ENCODE data around the gene C15orf62.

The C15orf62 gene

GRCh38 chr15:40782609-40783227 is 12.9 kb downstream of the C15orf62 start:
- no peak for DNase-seq (ENCODE audit: low spot score)

DNA sequence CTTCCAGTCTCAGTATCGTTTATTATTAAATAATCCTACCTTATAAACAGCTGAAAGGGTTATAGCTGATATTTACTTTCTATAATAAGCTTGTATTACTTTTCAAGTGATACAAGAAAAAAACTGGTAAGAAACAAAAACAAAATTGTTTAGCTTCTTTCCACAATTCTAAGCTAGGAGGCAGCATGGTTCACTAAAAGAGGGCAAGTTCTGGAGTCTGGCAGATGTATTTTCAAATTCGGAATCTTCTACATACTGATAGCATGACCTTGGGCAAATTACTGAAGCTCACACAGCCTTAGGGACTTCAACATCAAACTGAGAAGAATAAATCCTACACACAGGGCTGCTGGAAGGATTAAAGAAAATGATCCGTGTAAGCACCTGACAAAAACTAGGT is 15.4 kb downstream of the C15orf62 start:
- DNase-seq (ENCODE audit: low spot score), result no peak

GRCh38 chr15:40785814-40786213 is 16.0 kb downstream of the C15orf62 start:
- DNase-seq (ENCODE audit: low spot score), result no peak

- peak; percentile 63 for DNase-seq (ENCODE audit: low spot score)
These were observed 17.6 kb downstream of the C15orf62 start for GRCh38 chr15:40787344-40787841.

DNA sequence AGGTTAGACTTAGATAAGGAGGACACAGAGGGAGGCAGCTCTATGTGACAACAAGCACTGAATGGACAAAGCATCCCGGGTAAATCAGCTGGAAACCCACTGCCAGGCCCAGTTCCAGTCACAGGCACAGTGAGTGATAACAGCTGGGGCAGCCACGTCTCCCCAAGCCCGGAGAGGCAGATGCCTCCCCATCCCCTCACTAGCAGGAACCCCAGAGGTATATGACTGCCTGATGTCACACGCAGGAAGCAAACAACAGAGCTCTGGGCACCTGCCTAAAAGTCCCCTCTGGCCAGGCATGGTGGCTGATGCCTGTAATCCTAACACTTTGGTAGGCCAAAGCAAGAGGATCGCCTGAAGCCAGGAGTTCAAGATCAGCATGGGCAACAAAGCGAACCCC is 18.2 kb downstream of the C15orf62 start:
- DNase-seq (ENCODE audit: low spot score), result no peak

GRCh38 chr15:40789119-40789518 is 19.3 kb downstream of the C15orf62 start:
- DNase-seq (ENCODE audit: low spot score), result no peak

GRCh38 chr15:40789999-40790398 is 20.2 kb downstream of the C15orf62 start:
- no peak for DNase-seq (ENCODE audit: low spot score)

DNA sequence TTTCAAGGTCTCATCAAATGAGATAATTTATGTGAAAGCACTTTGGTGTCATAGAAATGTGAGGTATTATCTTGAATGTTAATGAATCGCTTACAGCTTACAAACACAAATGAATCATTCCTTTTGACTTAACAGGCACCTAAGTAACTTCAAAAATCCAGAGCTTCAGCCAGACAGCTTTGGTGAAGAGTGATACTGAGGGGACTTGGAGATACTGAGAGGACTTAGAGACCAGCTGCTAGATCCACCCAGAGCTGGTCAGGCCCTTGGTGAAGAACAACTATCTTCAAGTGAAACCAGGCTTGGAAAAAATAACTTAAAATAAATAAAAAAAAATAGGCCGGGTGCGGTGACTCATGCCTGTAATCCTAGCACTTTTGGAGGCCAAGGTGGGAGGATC is 20.9 kb downstream of the C15orf62 start:
- no peak for DNase-seq (ENCODE audit: low spot score)

DNA sequence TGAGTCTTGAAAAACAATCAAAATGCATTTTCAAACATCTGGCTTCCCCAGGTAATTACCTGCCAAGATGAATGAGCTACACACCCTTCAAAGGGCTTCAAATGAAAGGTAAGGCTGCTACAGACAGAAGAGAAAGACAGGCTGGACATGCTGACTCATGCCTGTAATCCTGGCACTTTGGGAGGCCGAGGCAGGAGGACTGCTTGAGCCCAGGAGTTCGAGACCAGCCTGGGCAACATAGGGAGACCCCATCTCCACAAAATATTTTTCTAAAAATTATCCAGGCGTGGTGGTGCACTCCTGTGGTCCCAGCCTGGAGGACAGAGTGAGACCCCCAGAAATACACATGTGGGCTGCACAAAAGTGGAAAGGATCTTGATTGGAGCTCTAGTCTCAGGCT is 22.6 kb downstream of the C15orf62 start:
- DNase-seq (ENCODE audit: low spot score), result no peak

GRCh38 chr15:40793216-40793989 is 23.6 kb downstream of the C15orf62 start:
- peak; percentile 60 for DNase-seq (ENCODE audit: low spot score)

GRCh38 chr15:40796041-40796440 is 26.3 kb downstream of the C15orf62 start:
- DNase-seq (ENCODE audit: low spot score), result no peak

- DNase-seq (ENCODE audit: low spot score), result no peak
These were observed 26.7 kb downstream of the C15orf62 start for GRCh38 chr15:40796512-40796911.

DNA sequence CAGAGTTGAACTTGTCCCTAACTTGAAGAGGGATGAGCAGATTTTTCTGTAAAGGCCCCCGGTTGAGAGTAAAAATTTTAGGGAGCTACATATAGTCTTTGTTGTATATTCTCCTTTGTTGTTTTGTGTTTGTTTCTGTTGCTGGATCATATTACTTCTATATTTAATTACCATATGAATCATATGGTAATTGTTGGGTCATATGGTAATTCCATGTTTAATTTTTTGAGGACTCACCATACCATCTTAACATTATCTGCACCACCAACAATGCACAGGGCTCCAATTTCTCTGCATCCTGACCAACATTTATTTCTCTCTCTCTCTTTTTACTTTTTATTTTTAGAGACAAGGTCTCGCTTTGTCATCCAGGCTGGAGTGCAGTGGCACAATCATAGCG is 29.7 kb downstream of the C15orf62 start:
- DNase-seq (ENCODE audit: low spot score), result no peak

DNA sequence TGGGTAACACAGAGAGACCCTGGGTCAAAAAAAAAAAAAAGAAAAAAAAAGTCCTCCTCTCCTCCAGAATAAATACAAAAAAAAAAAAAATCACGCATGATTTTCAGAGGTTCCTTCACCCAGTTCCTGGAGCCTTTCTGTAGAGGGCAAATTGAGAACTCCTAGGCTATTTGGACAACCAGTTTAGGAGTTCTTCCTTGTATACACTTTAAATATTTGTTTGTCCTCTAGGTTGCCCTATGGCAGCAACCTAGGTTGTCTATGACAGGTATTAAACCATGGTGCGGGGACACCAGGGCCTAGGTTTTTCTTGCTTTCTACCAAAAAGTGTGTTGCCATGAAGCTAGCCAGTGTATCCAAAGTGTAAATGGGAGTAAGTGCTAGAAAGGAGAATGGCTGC is 33.3 kb downstream of the C15orf62 start:
- DNase-seq (ENCODE audit: low spot score), result no peak

DNA sequence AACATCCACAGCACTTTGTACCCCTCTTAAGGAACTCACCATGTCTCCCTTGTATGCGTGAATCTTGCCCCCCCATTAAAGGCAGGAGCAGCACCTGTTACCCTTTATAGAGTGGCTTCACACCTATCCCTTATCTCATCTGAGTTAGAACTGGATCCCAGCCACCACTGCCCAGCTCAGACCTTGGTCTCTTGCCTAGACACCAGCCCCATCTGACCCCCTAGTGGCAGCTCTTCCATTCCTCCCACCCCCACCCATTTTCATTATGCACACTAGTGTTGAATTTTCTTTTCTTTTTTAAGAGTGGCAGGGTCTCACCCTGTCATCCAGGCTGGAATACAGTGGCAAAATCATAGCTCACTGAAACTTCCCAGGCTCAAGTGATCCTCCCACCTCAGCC is 33.9 kb downstream of the C15orf62 start:
- DNase-seq (ENCODE audit: low spot score), result no peak

DNA sequence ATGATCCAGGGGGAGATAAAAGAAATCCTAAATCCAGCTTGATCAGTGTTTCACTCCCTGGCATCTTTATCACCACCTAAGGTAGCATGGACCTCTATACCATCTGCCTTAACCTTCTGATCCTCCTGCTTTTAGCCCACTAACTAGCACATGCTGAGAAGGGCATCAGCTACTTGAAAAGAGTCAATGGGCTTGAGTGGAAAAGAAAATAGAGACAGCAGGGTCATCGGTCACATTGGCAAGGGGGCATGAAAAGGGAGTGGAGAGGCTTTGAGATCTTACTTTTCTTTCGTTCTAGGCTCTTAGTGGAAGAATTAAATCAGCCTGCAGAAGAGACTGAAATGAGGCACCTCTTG is 36.9 kb downstream of the C15orf62 start:
- no peak for DNase-seq (ENCODE audit: low spot score)

DNA sequence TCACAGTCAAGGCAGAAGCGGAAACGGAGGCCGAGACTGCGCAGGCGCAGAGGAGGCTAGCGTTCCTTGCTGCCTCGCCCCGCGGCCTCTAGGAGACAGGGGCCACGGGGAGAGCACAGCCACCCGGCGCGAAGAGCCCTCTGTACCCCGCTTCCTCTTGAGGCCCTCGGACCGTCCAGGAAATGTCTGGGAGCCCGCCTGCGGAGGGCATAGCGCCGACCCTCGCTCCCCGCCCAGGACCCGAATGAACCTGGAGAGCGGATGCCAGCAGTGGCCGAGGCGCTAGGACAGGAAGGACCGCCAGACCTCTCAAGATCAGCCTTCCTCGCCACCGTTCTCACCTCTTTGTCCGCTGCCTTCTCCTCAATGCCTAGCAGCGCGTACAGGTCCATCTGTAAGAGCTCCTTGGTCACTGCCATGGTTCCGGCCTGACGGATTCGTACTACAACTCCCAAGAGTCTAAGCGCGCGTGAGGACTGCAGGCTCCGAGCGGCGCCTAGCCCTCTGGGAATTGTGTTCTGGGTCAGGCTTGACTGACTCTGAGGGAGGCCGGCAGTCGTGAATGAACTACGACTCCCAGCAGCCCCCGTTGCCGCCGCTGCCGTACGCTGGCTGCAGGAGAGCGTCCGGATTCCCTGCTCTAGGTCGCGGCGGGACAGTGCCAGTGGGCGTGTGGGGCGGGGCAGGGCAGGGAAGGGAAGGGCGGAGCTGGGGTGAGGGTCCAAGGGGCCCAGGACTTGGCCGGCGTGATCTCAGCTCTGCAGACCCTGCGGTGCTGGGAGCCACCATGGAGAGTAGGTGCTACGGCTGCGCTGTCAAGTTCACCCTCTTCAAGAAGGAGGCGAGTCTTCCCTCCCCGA is 37.5 kb downstream of the C15orf62 start, which contains the start of the genes DNAJC17 and ZFYVE19:
Gene DNAJC17 (minus strand): TSS at position 446 of the 860 bp plus-strand sequence. CDS start 27 bp downstream, at position 419.
Gene ZFYVE19 (plus strand): TSS at position 62 of the 860 bp plus-strand sequence. CDS start 501 bp downstream, at position 563.
- DNase-seq (ENCODE audit: low spot score), result peak; percentile 96

- no peak for DNase-seq (ENCODE audit: low spot score)
These were observed 38.2 kb downstream of the C15orf62 start for GRCh38 chr15:40807888-40808461.

GRCh38 chr15:40808861-40809450 is 39.2 kb downstream of the C15orf62 start:
- DNase-seq (ENCODE audit: low spot score), result no peak

- no peak for DNase-seq (ENCODE audit: low spot score)
These were observed 43.1 kb downstream of the C15orf62 start for GRCh38 chr15:40812721-40813425.

Data from AG08395 (cell line).